ENCODE measurements around the gene MAP2K7.

- TF ChIP-seq CTCF (IDR thresholded peaks at IDR 0.05 in 8 of 11, conservative IDR thresholded peaks at IDR 0.05 in 3 of 11) (no peak), POLR2A (IDR thresholded peaks at IDR 0.05) (no peak)
Observed at GRCh38 chr19:7859831-7860713, 43.6 kb upstream of the MAP2K7 start.

All from spleen (tissue), 7 donors.